ENCODE results near the gene MYOCD.
A peak's percentile ranks its signal among the peaks of the same experiment; 100 is the strongest.

Gene MYOCD

DNA sequence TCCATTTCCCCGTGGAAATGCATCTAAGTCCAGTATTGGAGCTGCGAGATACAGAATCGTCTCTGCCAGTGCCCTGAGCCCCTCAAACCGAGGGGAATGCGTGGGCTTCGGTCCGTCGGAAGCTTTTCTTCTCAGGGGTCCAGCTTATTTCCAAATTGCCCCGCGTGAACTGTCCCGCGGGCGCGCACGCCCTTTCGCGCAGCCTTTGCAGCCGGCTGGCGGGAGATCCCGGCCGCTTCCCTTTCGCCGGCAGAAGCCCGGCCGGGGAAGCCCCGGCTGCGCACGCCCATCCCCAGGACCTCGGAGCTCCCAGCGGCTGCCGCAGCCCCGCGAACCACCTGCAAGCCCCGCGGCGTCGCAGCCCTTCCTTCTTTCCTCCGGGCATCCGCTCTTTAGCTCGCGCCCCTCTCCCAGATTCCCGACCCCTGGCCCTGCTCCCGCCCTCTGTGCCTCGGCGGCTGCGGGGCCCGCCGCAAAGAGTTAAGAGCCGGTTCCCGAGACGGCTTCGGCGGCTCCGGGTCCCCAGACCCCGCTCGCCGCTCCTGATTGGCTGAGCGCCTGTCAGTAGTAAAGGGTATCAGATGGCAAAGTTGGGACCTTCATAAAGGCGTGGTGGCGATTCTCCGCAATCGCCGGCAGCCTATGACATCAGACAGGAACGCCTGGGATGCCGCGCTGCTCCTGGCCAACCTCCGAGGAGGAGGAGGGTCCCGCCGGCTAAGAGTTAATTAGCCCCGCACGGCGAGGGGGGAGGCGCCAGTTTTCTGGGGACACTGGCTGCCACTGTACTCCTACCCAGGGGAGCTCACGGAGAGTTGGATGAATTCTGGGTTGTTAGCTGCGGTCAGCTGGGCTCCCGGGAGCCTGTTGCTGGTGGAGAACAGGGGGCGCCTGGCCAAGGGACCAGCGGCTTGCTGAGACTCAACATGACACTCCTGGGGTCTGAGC, at the start of gene MYOCD:
Gene MYOCD, plus strand, starts transcription at position 628 of the 948 bp plus-strand sequence. Its CDS starts 299 bp downstream, at position 927.
- peak within 1 kb of the TSS; percentile 92 for H3K27ac ChIP-seq (ENCODE audit: low read length)
- H3K4me3 ChIP-seq (ENCODE audit: low read depth in 1 of 2, low read length in 2 of 2) = peak within 1 kb of the TSS; percentile 72 to 85
- peaks cover 0 to 5% of the 10 kb centered on the region in 2 donors for H3K4me1 ChIP-seq (ENCODE audit: control insufficient read depth in 1 of 2, insufficient read depth in 2 of 2, low read length in 2 of 2)
- peaks cover 23% of the 10 kb centered on the region for H3K27me3 ChIP-seq (ENCODE audit: low read depth, low read length)
- no peaks in the 10 kb centered on the region for H3K9me3 ChIP-seq (ENCODE audit: control insufficient read depth in 1 of 2, low read length in 2 of 2)
- H3K36me3 ChIP-seq (ENCODE audit: control insufficient read depth in 1 of 2, insufficient read depth in 2 of 2, low read length in 2 of 2) = no peaks in the 10 kb centered on the region

- no peaks in the 10 kb centered on the region for H3K4me1 ChIP-seq (ENCODE audit: control insufficient read depth in 1 of 2, insufficient read depth in 2 of 2, low read length in 2 of 2)
- H3K9me3 ChIP-seq (ENCODE audit: control insufficient read depth in 1 of 2, low read length in 2 of 2) = no peaks in the 10 kb centered on the region
- no peaks in the 10 kb centered on the region for H3K36me3 ChIP-seq (ENCODE audit: control insufficient read depth in 1 of 2, insufficient read depth in 2 of 2, low read length in 2 of 2)
- H3K27ac ChIP-seq (ENCODE audit: low read length) = no peak overlapping the region
- H3K4me3 ChIP-seq (ENCODE audit: low read depth in 1 of 2, low read length in 2 of 2) = no peak overlapping the region
- no peaks in the 10 kb centered on the region for H3K27me3 ChIP-seq (ENCODE audit: low read depth, low read length)
Measured at GRCh38 chr17:12616161-12616560, 49.5 kb upstream of the MYOCD start.

- no peaks in the 10 kb centered on the region for H3K27me3 ChIP-seq (ENCODE audit: low read depth, low read length)
- no peak overlapping the region for H3K27ac ChIP-seq (ENCODE audit: low read length)
- H3K9me3 ChIP-seq (ENCODE audit: control insufficient read depth in 1 of 2, low read length in 2 of 2) = no peaks in the 10 kb centered on the region
- no peaks in the 10 kb centered on the region for H3K4me1 ChIP-seq (ENCODE audit: control insufficient read depth in 1 of 2, insufficient read depth in 2 of 2, low read length in 2 of 2)
- H3K36me3 ChIP-seq (ENCODE audit: control insufficient read depth in 1 of 2, insufficient read depth in 2 of 2, low read length in 2 of 2) = no peaks in the 10 kb centered on the region
- H3K4me3 ChIP-seq (ENCODE audit: low read depth in 1 of 2, low read length in 2 of 2) = no peak overlapping the region
Measured at GRCh38 chr17:12618557-12618956, 47.1 kb upstream of the MYOCD start.

DNA sequence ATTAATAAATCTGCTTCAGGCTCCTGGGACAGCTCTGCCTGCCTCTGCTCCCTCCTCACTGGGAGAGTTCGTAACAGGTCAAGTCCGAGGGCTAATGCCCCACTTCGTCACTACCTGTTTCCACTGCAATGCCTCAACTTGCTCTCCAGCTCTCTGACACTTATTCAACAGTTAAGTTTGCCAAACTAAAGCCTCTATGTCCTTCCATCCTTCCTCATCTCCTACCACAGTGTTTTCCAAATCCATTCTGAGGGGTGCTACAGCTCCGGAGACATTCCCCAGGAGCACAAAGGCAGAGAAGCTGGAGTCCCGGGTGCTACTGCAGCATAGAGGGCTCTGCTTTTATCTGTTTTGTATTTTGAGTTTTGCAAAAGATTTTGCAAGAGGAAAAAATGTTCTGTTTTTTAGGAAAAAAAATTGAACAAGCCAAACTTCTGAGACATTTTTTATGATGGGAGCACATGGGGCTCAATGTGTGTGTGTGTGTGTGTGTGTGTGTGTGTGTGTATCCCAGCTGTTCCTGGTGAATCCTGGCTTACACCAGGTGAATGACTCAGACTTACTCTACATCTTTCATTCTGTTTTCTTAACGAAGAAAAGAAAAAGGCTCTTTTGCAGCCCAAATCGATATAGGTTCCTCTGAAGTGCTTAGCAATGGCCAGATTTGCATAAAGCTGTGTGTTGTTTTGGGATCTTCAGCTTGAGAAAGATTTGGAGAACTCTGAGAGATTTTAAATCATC, 46.1 kb upstream of the MYOCD start:
- H3K27me3 ChIP-seq (ENCODE audit: low read depth, low read length) = no peaks in the 10 kb centered on the region
- no peaks in the 10 kb centered on the region for H3K9me3 ChIP-seq (ENCODE audit: control insufficient read depth in 1 of 2, low read length in 2 of 2)
- H3K36me3 ChIP-seq (ENCODE audit: control insufficient read depth in 1 of 2, insufficient read depth in 2 of 2, low read length in 2 of 2) = no peaks in the 10 kb centered on the region
- no peak overlapping the region for H3K4me3 ChIP-seq (ENCODE audit: low read depth in 1 of 2, low read length in 2 of 2)
- H3K27ac ChIP-seq (ENCODE audit: low read length) = no peak overlapping the region
- no peaks in the 10 kb centered on the region for H3K4me1 ChIP-seq (ENCODE audit: control insufficient read depth in 1 of 2, insufficient read depth in 2 of 2, low read length in 2 of 2)

GRCh38 chr17:12620200-12620720, 45.4 kb upstream of the MYOCD start:
- Histone ChIP-seq H3K9me3 (ENCODE audit: control insufficient read depth in 1 of 2, low read length in 2 of 2) (no peaks in the 10 kb centered on the region), H3K27ac (ENCODE audit: low read length) (no peak overlapping the region), H3K4me3 (ENCODE audit: low read depth in 1 of 2, low read length in 2 of 2) (no peak overlapping the region), H3K27me3 (ENCODE audit: low read depth, low read length) (no peaks in the 10 kb centered on the region), H3K36me3 (ENCODE audit: control insufficient read depth in 1 of 2, insufficient read depth in 2 of 2, low read length in 2 of 2) (no peaks in the 10 kb centered on the region), H3K4me1 (ENCODE audit: control insufficient read depth in 1 of 2, insufficient read depth in 2 of 2, low read length in 2 of 2) (no peaks in the 10 kb centered on the region)

- Histone ChIP-seq H3K36me3 (ENCODE audit: control insufficient read depth in 1 of 2, insufficient read depth in 2 of 2, low read length in 2 of 2) (no peaks in the 10 kb centered on the region), H3K9me3 (ENCODE audit: control insufficient read depth in 1 of 2, low read length in 2 of 2) (no peaks in the 10 kb centered on the region), H3K27me3 (ENCODE audit: low read depth, low read length) (no peaks in the 10 kb centered on the region), H3K4me3 (ENCODE audit: low read depth in 1 of 2, low read length in 2 of 2) (no peak overlapping the region), H3K4me1 (ENCODE audit: control insufficient read depth in 1 of 2, insufficient read depth in 2 of 2, low read length in 2 of 2) (no peaks in the 10 kb centered on the region), H3K27ac (ENCODE audit: low read length) (no peak overlapping the region)
Measured at GRCh38 chr17:12622726-12623125, 43.0 kb upstream of the MYOCD start.

DNA sequence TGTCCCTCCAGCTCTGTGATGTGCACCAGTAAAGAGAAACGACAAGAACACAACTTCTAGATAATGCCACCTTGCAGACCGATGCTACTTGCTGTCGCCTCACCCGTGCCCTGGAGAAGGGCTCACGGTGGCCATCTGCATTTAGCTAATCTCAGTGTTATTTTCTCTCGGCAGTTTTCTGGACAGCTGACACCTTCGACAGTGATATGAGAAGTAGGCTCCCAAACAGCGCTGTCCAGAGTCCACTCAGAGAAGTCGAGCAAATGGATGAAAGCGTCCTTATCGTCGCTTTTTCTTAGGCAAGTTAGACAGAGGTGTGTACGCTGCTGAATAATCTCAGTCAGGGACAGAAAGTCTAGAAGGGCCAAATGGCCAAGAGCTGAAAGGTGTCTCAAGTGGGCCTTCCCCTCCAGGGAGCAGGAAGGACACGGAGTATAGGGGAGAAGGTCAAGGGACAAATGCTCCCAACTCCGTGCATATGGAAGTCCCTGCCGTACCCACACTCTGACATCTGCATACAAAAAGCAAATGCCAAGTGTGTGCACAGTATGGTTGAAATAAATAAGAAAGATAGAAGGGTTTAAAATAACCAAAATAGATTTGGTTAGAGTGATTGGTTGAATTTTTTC, 42.4 kb upstream of the MYOCD start:
- H3K27ac ChIP-seq (ENCODE audit: low read length) = no peak overlapping the region
- H3K4me1 ChIP-seq (ENCODE audit: control insufficient read depth in 1 of 2, insufficient read depth in 2 of 2, low read length in 2 of 2) = no peaks in the 10 kb centered on the region
- H3K9me3 ChIP-seq (ENCODE audit: control insufficient read depth in 1 of 2, low read length in 2 of 2) = no peaks in the 10 kb centered on the region

GRCh38 chr17:12624211-12624610, 41.5 kb upstream of the MYOCD start:
- Histone ChIP-seq H3K27ac (ENCODE audit: low read length) (no peak overlapping the region), H3K9me3 (ENCODE audit: control insufficient read depth in 1 of 2, low read length in 2 of 2) (no peaks in the 10 kb centered on the region), H3K4me1 (ENCODE audit: control insufficient read depth in 1 of 2, insufficient read depth in 2 of 2, low read length in 2 of 2) (no peaks in the 10 kb centered on the region), H3K27me3 (ENCODE audit: low read depth, low read length) (no peaks in the 10 kb centered on the region), H3K4me3 (ENCODE audit: low read depth in 1 of 2, low read length in 2 of 2) (no peak overlapping the region), H3K36me3 (ENCODE audit: control insufficient read depth in 1 of 2, insufficient read depth in 2 of 2, low read length in 2 of 2) (no peaks in the 10 kb centered on the region)

More for the DNA sequence above, 42.4 kb upstream of the MYOCD start:
- Histone ChIP-seq H3K36me3 (ENCODE audit: control insufficient read depth in 1 of 2, insufficient read depth in 2 of 2, low read length in 2 of 2) (no peaks in the 10 kb centered on the region), H3K4me3 (ENCODE audit: low read depth in 1 of 2, low read length in 2 of 2) (no peak overlapping the region), H3K27me3 (ENCODE audit: low read depth, low read length) (no peaks in the 10 kb centered on the region)

- H3K4me1 ChIP-seq (ENCODE audit: control insufficient read depth in 1 of 2, insufficient read depth in 2 of 2, low read length in 2 of 2) = no peaks in the 10 kb centered on the region
- no peaks in the 10 kb centered on the region for H3K27me3 ChIP-seq (ENCODE audit: low read depth, low read length)
- H3K9me3 ChIP-seq (ENCODE audit: control insufficient read depth in 1 of 2, low read length in 2 of 2) = no peaks in the 10 kb centered on the region
- no peaks in the 10 kb centered on the region for H3K36me3 ChIP-seq (ENCODE audit: control insufficient read depth in 1 of 2, insufficient read depth in 2 of 2, low read length in 2 of 2)
- H3K27ac ChIP-seq (ENCODE audit: low read length) = no peak overlapping the region
- H3K4me3 ChIP-seq (ENCODE audit: low read depth in 1 of 2, low read length in 2 of 2) = no peak overlapping the region
Measured at GRCh38 chr17:12625092-12625491, 40.6 kb upstream of the MYOCD start.

GRCh38 chr17:12627177-12627629, 38.5 kb upstream of the MYOCD start:
- Histone ChIP-seq H3K27ac (ENCODE audit: low read length) (no peak overlapping the region), H3K9me3 (ENCODE audit: control insufficient read depth in 1 of 2, low read length in 2 of 2) (no peaks in the 10 kb centered on the region), H3K4me3 (ENCODE audit: low read depth in 1 of 2, low read length in 2 of 2) (no peak overlapping the region), H3K36me3 (ENCODE audit: control insufficient read depth in 1 of 2, insufficient read depth in 2 of 2, low read length in 2 of 2) (no peaks in the 10 kb centered on the region), H3K4me1 (ENCODE audit: control insufficient read depth in 1 of 2, insufficient read depth in 2 of 2, low read length in 2 of 2) (no peaks in the 10 kb centered on the region), H3K27me3 (ENCODE audit: low read depth, low read length) (no peaks in the 10 kb centered on the region)

All from muscle layer of duodenum (tissue), 2 donors.